Astrocyte (in vitro differentiated cells and primary cell): ENCODE data around the gene ATP9A. TPM values are rescaled to one million over a fixed set of nuclear protein-coding genes. Genes with fewer than 3 reads are reported as not detected.

Experiments used
- DNase-seq: peaks from one replicate; pipeline ENCODE4 v3.0.0-alpha.2; 2010; ENCODE audit warnings: low read depth
- FAIRE-seq: peaks from 2 replicates; lab custom pipeline; 2011; peaks lifted over from hg19 to GRCh38; lab: Jason Lieb, UNC
- H2AFZ ChIP-seq: 2 replicates; pipeline ENCODE4 v1.6.0; 2012; ENCODE audit warnings: low read depth, low read length, inconsistent platforms
- H3K27ac ChIP-seq: 2 replicates; pipeline ENCODE4 v1.5.1; 2011; ENCODE audit warnings: low read depth, low read length, inconsistent platforms
- H3K27me3 ChIP-seq: 2 replicates; pipeline ENCODE4 v1.6.0; 2011; ENCODE audit warnings: low read length, inconsistent platforms; ENCODE audit not compliant: insufficient read depth
- H3K36me3 ChIP-seq: 2 replicates; pipeline ENCODE4 v1.5.1; 2011; ENCODE audit warnings: low read length, inconsistent platforms; ENCODE audit not compliant: insufficient read depth
- H3K4me1 ChIP-seq: 2 replicates; pipeline ENCODE4 v1.5.1; 2011; ENCODE audit warnings: low read length, inconsistent platforms; ENCODE audit not compliant: insufficient read depth
- H3K4me2 ChIP-seq: 2 replicates; pipeline ENCODE4 v1.6.0; 2012; ENCODE audit warnings: low read length, inconsistent platforms
- H3K4me3 ChIP-seq: 2 replicates; pipeline ENCODE4 v1.5.1; 2011; ENCODE audit warnings: low read depth, mild to moderate bottlenecking, low read length, inconsistent platforms; ENCODE audit not compliant: insufficient read depth
- H3K79me2 ChIP-seq: 2 replicates; pipeline ENCODE4 v1.6.0; 2012; ENCODE audit warnings: mild to moderate bottlenecking, low read length, inconsistent platforms; ENCODE audit not compliant: insufficient read depth
- H3K9ac ChIP-seq: 2 replicates; pipeline ENCODE4 v1.6.0; 2012; ENCODE audit warnings: mild to moderate bottlenecking, low read length, inconsistent platforms
- H3K9me3 ChIP-seq: 2 replicates; pipeline ENCODE4 v1.5.1; 2012; ENCODE audit warnings: low read depth, mild to moderate bottlenecking, low read length, inconsistent platforms; ENCODE audit not compliant: insufficient read depth
- H4K20me1 ChIP-seq: 2 replicates; pipeline ENCODE4 v1.6.0; 2012; ENCODE audit warnings: low read length, inconsistent platforms; ENCODE audit not compliant: insufficient read depth
- H3K27ac Mint-ChIP-seq: one replicate; pipeline ENCODE4 v1.8.0; 2021; ENCODE audit warnings: mild to moderate bottlenecking, mixed read lengths; ENCODE audit not compliant: unreplicated experiment
- H3K27me3 Mint-ChIP-seq: one replicate; pipeline ENCODE4 v1.8.0; 2021; ENCODE audit warnings: low read depth, mixed read lengths; ENCODE audit not compliant: unreplicated experiment
- H3K36me3 Mint-ChIP-seq: one replicate; pipeline ENCODE4 v1.8.0; 2021; ENCODE audit warnings: low read depth, mixed read lengths; ENCODE audit not compliant: unreplicated experiment
- H3K4me1 Mint-ChIP-seq: one replicate; pipeline ENCODE4 v1.8.0; 2021; ENCODE audit warnings: low read depth, mixed read lengths; ENCODE audit not compliant: unreplicated experiment
- H3K4me3 Mint-ChIP-seq: one replicate; pipeline ENCODE4 v1.8.0; 2021; ENCODE audit warnings: mild to moderate bottlenecking, moderate library complexity, mixed read lengths; ENCODE audit not compliant: unreplicated experiment
- H3K9me3 Mint-ChIP-seq: one replicate; pipeline ENCODE4 v1.8.0; 2021; ENCODE audit warnings: mild to moderate bottlenecking, mixed read lengths; ENCODE audit not compliant: unreplicated experiment
- EZH2 ChIP-seq: IDR thresholded peaks from 2 replicates; pipeline ENCODE4 v1.6.1; 2012; ENCODE audit warnings: mild to moderate bottlenecking, low read length, inconsistent platforms; ENCODE audit not compliant: insufficient read depth
- total RNA-seq: library from RNA; stranded (reverse); gene quantifications from 2 replicates; pipeline ENCODE4 v1.2.1, GENCODE V29; 2021
- TF ChIP-seq, protein P1 (sequence below): IDR thresholded peaks from 2 replicates; pipeline ENCODE4 v1.5.1; 2011; ENCODE audit warnings: low read depth, mild to moderate bottlenecking, inconsistent platforms, low read length, moderate library complexity; ENCODE audit not compliant: insufficient read depth

The ATP9A gene
- total RNA-seq, 1 donor from 2014 or later: 12.9 TPM

- H3K36me3 ChIP-seq: no peaks in the 10 kb centered on the region
- no peak for FAIRE-seq
- H3K27ac Mint-ChIP-seq: peak overlapping the region; percentile 34
- H4K20me1 ChIP-seq: no peaks in the 10 kb centered on the region
- H3K4me2 ChIP-seq: peak overlapping the region; percentile 92
- H3K9me3 ChIP-seq: no peaks in the 10 kb centered on the region
- DNase-seq: no peak
- no peaks in the 10 kb centered on the region for H3K27me3 Mint-ChIP-seq
- H3K9me3 Mint-ChIP-seq: no peaks in the 10 kb centered on the region
- no peak overlapping the region for H3K27ac ChIP-seq
- H3K4me3 ChIP-seq: peak overlapping the region; percentile 57
- no peak overlapping the region for H2AFZ ChIP-seq
- H3K4me1 ChIP-seq: peaks cover 26% of the 10 kb centered on the region
- TF ChIP-seq, protein P1, sequence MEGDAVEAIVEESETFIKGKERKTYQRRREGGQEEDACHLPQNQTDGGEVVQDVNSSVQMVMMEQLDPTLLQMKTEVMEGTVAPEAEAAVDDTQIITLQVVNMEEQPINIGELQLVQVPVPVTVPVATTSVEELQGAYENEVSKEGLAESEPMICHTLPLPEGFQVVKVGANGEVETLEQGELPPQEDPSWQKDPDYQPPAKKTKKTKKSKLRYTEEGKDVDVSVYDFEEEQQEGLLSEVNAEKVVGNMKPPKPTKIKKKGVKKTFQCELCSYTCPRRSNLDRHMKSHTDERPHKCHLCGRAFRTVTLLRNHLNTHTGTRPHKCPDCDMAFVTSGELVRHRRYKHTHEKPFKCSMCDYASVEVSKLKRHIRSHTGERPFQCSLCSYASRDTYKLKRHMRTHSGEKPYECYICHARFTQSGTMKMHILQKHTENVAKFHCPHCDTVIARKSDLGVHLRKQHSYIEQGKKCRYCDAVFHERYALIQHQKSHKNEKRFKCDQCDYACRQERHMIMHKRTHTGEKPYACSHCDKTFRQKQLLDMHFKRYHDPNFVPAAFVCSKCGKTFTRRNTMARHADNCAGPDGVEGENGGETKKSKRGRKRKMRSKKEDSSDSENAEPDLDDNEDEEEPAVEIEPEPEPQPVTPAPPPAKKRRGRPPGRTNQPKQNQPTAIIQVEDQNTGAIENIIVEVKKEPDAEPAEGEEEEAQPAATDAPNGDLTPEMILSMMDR: no peak
- TF ChIP-seq EZH2: peak; percentile 55
- peaks cover 3% of the 10 kb centered on the region for H3K27me3 ChIP-seq
- H3K36me3 Mint-ChIP-seq: no peaks in the 10 kb centered on the region
- no peaks in the 10 kb centered on the region for H3K79me2 ChIP-seq
- peak overlapping the region; percentile 93 for H3K4me3 Mint-ChIP-seq
- peaks cover 24% of the 10 kb centered on the region for H3K4me1 Mint-ChIP-seq
- H3K9ac ChIP-seq: peak overlapping the region; percentile 67
Observed at GRCh38 chr20:51801823-51802123, 33.6 kb upstream of the ATP9A start.

GRCh38 chr20:51801122-51801822 lies 33.1 kb upstream of the ATP9A start:
- Histone ChIP-seq H3K4me3 (peak overlapping the region; percentile 57), H3K27ac (no peak overlapping the region), H4K20me1 (no peaks in the 10 kb centered on the region), H3K4me2 (peak overlapping the region; percentile 92), H3K36me3 (no peaks in the 10 kb centered on the region), H2AFZ (peak overlapping the region; percentile 65), H3K9ac (peak overlapping the region; percentile 67), H3K27me3 (peaks cover 3% of the 10 kb centered on the region), H3K4me1 (peaks cover 26% of the 10 kb centered on the region), H3K9me3 (no peaks in the 10 kb centered on the region), H3K79me2 (no peaks in the 10 kb centered on the region)
- no peaks in the 10 kb centered on the region for H3K27me3 Mint-ChIP-seq
- no peak for TF ChIP-seq EZH2
- TF ChIP-seq, protein P1: no peak
- H3K27ac Mint-ChIP-seq: peak overlapping the region; percentile 83
- no peaks in the 10 kb centered on the region for H3K36me3 Mint-ChIP-seq
- H3K4me3 Mint-ChIP-seq: peak overlapping the region; percentile 93
- DNase-seq (no peak), FAIRE-seq (no peak)
- H3K4me1 Mint-ChIP-seq: peaks cover 28% of the 10 kb centered on the region
- no peaks in the 10 kb centered on the region for H3K9me3 Mint-ChIP-seq

DNA sequence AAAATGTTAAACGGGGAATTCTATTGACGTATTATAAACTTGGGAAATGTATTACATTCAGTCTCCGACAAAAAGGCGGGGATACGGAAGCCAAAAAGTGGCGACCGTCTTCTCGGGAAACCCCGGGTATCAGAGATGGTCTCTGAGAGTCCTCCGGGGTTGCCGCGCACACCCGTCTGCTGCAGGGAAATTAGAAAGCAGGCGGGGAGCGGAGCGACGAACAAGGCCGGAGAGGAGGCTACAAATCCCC lies 32.6 kb upstream of the ATP9A start:
- Histone ChIP-seq H3K9me3 (no peaks in the 10 kb centered on the region), H3K9ac (peak overlapping the region; percentile 67), H3K4me2 (peak overlapping the region; percentile 92), H3K27ac (no peak overlapping the region), H3K36me3 (no peaks in the 10 kb centered on the region), H3K79me2 (no peaks in the 10 kb centered on the region), H3K4me1 (peaks cover 26% of the 10 kb centered on the region), H3K27me3 (peaks cover 3% of the 10 kb centered on the region), H3K4me3 (peak overlapping the region; percentile 57), H4K20me1 (no peaks in the 10 kb centered on the region), H2AFZ (peak overlapping the region; percentile 65)
- FAIRE-seq (no peak), DNase-seq (no peak)
- Mint-ChIP-seq H3K9me3 (no peaks in the 10 kb centered on the region), H3K4me1 (peaks cover 30% of the 10 kb centered on the region), H3K27ac (peak overlapping the region; percentile 83), H3K36me3 (no peaks in the 10 kb centered on the region), H3K4me3 (peak overlapping the region; percentile 93), H3K27me3 (no peaks in the 10 kb centered on the region)
- TF ChIP-seq, protein P1: no peak
- no peak for TF ChIP-seq EZH2
